GM12878 (cell line): Measurements from ENCODE around the gene AP1S1. TPM values are rescaled to one million over a fixed set of nuclear protein-coding genes. Genes with fewer than 3 reads are reported as not detected.

Experiments used
- ATAC-seq: fragments of 200-7000 bp; cut with Tn5 transposase; 3 replicates; pipeline ENCODE4 v1.9.1; 2020; ENCODE audit warnings: mild to moderate bottlenecking, moderate library complexity
- BruUV-seq: library from RNA; stranded (reverse); fragments of 400-500 nt; replicated peaks from 2 replicates; lab custom pipeline; 2021; lab: Mats Ljungman, UMichigan
- CTCF ChIA-PET: fragments of 300-600 bp; sonication (Branson Sonifier 250); formaldehyde crosslinking; extraction: SDS; loops from one replicate; lab custom pipeline; 2021; ENCODE audit warnings: inconsistent platforms; lab: Yijun Ruan, JAX
- POLR2A ChIA-PET: fragments of 350-600 bp; formaldehyde crosslinking; extraction: SDS; loops from one replicate; lab custom pipeline; 2021; ENCODE audit warnings: inconsistent platforms; lab: Charles Lee
- RAD21 ChIA-PET: fragments of 300-600 bp; sonication (Branson Sonifier 250); formaldehyde crosslinking; loops from one replicate; lab custom pipeline; 2023; ENCODE audit warnings: antibody characterized with exemption; ENCODE audit not compliant: unreplicated experiment; lab: Charles Lee
- SMC1A ChIA-PET: fragments of 300-600 bp; sonication (Branson Sonifier 250); formaldehyde crosslinking; loops from one replicate; lab custom pipeline; 2023; ENCODE audit not compliant: unreplicated experiment, uncharacterized antibody; lab: Charles Lee
- DNase-seq: peaks from one replicate; pipeline ENCODE4 v3.0.0-alpha.2; 2011; ENCODE audit warnings: low read depth, low spot score
- FAIRE-seq: peaks from 3 replicates; lab custom pipeline; 2011; peaks lifted over from hg19 to GRCh38; lab: Jason Lieb, UNC
- H2AFZ ChIP-seq: 2 replicates; pipeline ENCODE4 v1.6.0; 2011; ENCODE audit warnings: low read depth, low read length, control low read depth; ENCODE audit not compliant: control insufficient read depth
- H3K27ac ChIP-seq: 2 replicates; pipeline ENCODE4 v1.5.1; 2011; ENCODE audit warnings: control low read depth; ENCODE audit not compliant: control insufficient read depth, insufficient read depth
- H3K27me3 ChIP-seq, 2 experiments: replicated peaks in 1 of 2; 2 replicates each; pipeline versions ENCODE4 v1.6.0 to v1.6.1; 2011; ENCODE audit warnings: low read length in 1 of 2; ENCODE audit not compliant: control insufficient read depth in 2 of 2, insufficient read depth in 2 of 2
- H3K36me3 ChIP-seq, 2 experiments: 2 replicates each; pipeline ENCODE4 v1.5.1; 2011; ENCODE audit warnings: low read length in 1 of 2; ENCODE audit not compliant: control insufficient read depth in 2 of 2, insufficient read depth in 2 of 2
- H3K4me1 ChIP-seq: 2 replicates; pipeline ENCODE4 v1.6.1; 2011; ENCODE audit warnings: mild to moderate bottlenecking, low read length, moderate library complexity, mixed read lengths; ENCODE audit not compliant: control insufficient read depth, insufficient read depth
- H3K4me2 ChIP-seq: 2 replicates; pipeline ENCODE4 v1.6.0; 2011; ENCODE audit warnings: control low read depth; ENCODE audit not compliant: control insufficient read depth, insufficient read depth
- H3K4me3 ChIP-seq: fragments of 200-600 bp; sonication (generic); 2 replicates; pipeline ENCODE4 v1.5.1; 2016
- H3K79me2 ChIP-seq: 2 replicates; pipeline ENCODE4 v1.6.0; 2011; ENCODE audit warnings: low read length; ENCODE audit not compliant: control insufficient read depth, insufficient read depth
- H3K9ac ChIP-seq: 2 replicates; pipeline ENCODE4 v1.8.0; 2011; ENCODE audit warnings: low read length, control low read depth, mixed read lengths; ENCODE audit not compliant: control insufficient read depth, insufficient read depth
- H3K9me3 ChIP-seq: replicated peaks from 3 replicates; pipeline ENCODE4 v1.5.1; 2011; ENCODE audit warnings: mild to moderate bottlenecking, low read length; ENCODE audit not compliant: control insufficient read depth, insufficient read depth
- H4K20me1 ChIP-seq: 2 replicates; pipeline ENCODE4 v1.6.0; 2011; ENCODE audit not compliant: control insufficient read depth, insufficient read depth
- BRCA1 ChIP-seq: IDR thresholded peaks from 2 replicates; pipeline ENCODE4 v1.6.1; 2011; ENCODE audit warnings: low read depth, low read length, improper control_type of control experiment
- CBX3 ChIP-seq: fragments of 200-600 bp; sonication (generic); IDR thresholded peaks from 2 replicates; pipeline ENCODE4 v1.6.1; 2016; ENCODE audit warnings: low read depth, borderline replicate concordance
- EED ChIP-seq: sonication (generic); IDR thresholded peaks from 2 replicates; pipeline ENCODE4 v1.6.1; 2016; ENCODE audit warnings: antibody characterized with exemption, low read depth
- EP300 ChIP-seq, 2 experiments: fragments of 150-350 bp in 1 of 2; IDR thresholded peaks; 2 replicates each; pipeline ENCODE4 v1.6.1; 2011 to 2012; ENCODE audit warnings: low read depth in 2 of 2, low read length in 2 of 2, borderline replicate concordance in 1 of 2, improper control_type of control experiment in 1 of 2, inconsistent platforms in 1 of 2; ENCODE audit not compliant: control insufficient read depth in 1 of 2
- HDAC2 ChIP-seq: fragments of 200-600 bp; sonication (generic); IDR thresholded peaks from 2 replicates; pipeline ENCODE4 v1.6.1; 2017
- HDGF ChIP-seq: fragments of 450-650 bp; IDR thresholded peaks from 2 replicates; pipeline ENCODE4 v1.6.1; 2016; ENCODE audit warnings: antibody characterized with exemption
- IKZF2 ChIP-seq, 2 experiments: fragments of 450-650 bp; IDR thresholded peaks; 2 replicates each; pipeline ENCODE4 v1.6.1; 2017; ENCODE audit warnings: mild to moderate bottlenecking in 2 of 2, moderate library complexity in 2 of 2
- JUND ChIP-seq: IDR thresholded peaks from 2 replicates; pipeline ENCODE4 v1.6.1; 2012; ENCODE audit warnings: low read depth, mild to moderate bottlenecking, low read length, improper control_type of control experiment, moderate library complexity
- LARP7 ChIP-seq: fragments of 450-650 bp; IDR thresholded peaks from 2 replicates; pipeline ENCODE4 v1.6.1; 2017; ENCODE audit warnings: mild to moderate bottlenecking
- NR2F1 ChIP-seq: fragments of 450-650 bp; conservative IDR thresholded peaks from 2 replicates; pipeline ENCODE4 v1.6.1; 2017; ENCODE audit warnings: mild to moderate bottlenecking
- RB1 ChIP-seq: fragments of 450-650 bp; formaldehyde crosslinking; IDR thresholded peaks from 2 replicates; pipeline ENCODE4 v1.6.1; 2017; ENCODE audit warnings: mild to moderate bottlenecking, borderline replicate concordance
- SRF ChIP-seq, 2 experiments: IDR thresholded peaks; 2 replicates each; pipeline ENCODE4 v1.6.1; 2011; ENCODE audit warnings: low read depth in 2 of 2, low read length in 2 of 2, mild to moderate bottlenecking in 1 of 2, moderate library complexity in 1 of 2
- STAT3 ChIP-seq: IDR thresholded peaks from 2 replicates; pipeline ENCODE4 v1.6.1; 2011; ENCODE audit warnings: low read depth, low read length, improper control_type of control experiment
- TBL1XR1 ChIP-seq: IDR thresholded peaks from 2 replicates; pipeline ENCODE4 v1.6.1; 2012; ENCODE audit warnings: low read depth, low read length, improper control_type of control experiment
- ZNF207 ChIP-seq: fragments of 450-650 bp; IDR thresholded peaks from 2 replicates; pipeline ENCODE4 v1.6.1; 2014; ENCODE audit warnings: antibody characterized with exemption, mild to moderate bottlenecking, borderline replicate concordance
- WGBS: methylation state at CpG from one replicate; pipeline ENCODE4 v1.1.6; 2016; ENCODE audit warnings: low lambda C conversion rate; ENCODE audit not compliant: insufficient replicate concordance, insufficient coverage; ENCODE audit errors: missing lambda C conversion rate; 5-methylcytosine and 5-hydroxymethylcytosine counted together
- in situ Hi-C: fragments of 300-500 bp; cut with MboI; formaldehyde crosslinking; loops from 9 replicates; pipeline ENCODE4 v1.14.3; 2018; ENCODE audit warnings: mixed read lengths
- intact Hi-C: fragments of 100-400 bp; cut with micrococcal nuclease; formaldehyde crosslinking; loops from one replicate; pipeline ENCODE4 v1.14.2; 2022; ENCODE audit not compliant: unreplicated experiment
- polyA plus RNA-seq, 11 experiments: library from polyadenylated mRNA; depleted of rRNA in 4 of 11; unstranded in 6 of 11; stranded (reverse) in 5 of 11; fragments of >200 nt; fragmentation: Nextera tagmentation in 4 of 11; fragmentation: Illumina TruSeq in 1 of 11; extraction: Ambion mirVana in 4 of 11; extraction: Trizol in 1 of 11; gene quantifications; 1 replicate in 1 of 11; 2 replicates in 10 of 11; pipeline versions ENCODE4 v1.2.1 to v1.2.3, GENCODE V29; 2011 to 2016; ENCODE audit warnings: inconsistent platforms in 2 of 11, missing spikeins in 2 of 11, low read depth in 1 of 11
- total RNA-seq, 4 experiments: library from RNA; depleted of rRNA in 3 of 4; stranded (reverse); fragments of >200 nt in 3 of 4; fragmentation: Illumina TruSeq in 1 of 4; extraction: Trizol in 1 of 4; gene quantifications; 2 replicates each; pipeline versions ENCODE4 v1.2.1 to v1.2.3, GENCODE V29; 2013 to 2021
- TF ChIP-seq, protein P1 (sequence below): IDR thresholded peaks from 2 replicates; pipeline ENCODE4 v1.6.1; 2011; ENCODE audit warnings: low read depth, mild to moderate bottlenecking, low read length, moderate library complexity, borderline replicate concordance; ENCODE audit errors: extremely low read depth
- TF ChIP-seq, protein P2 (sequence below): fragments of 450-650 bp; IDR thresholded peaks from 2 replicates; pipeline ENCODE4 v1.6.1; 2017; ENCODE audit warnings: low read depth, mild to moderate bottlenecking, moderate library complexity
- TF ChIP-seq, protein P3 (sequence below): fragments of 450-650 bp; IDR thresholded peaks from 2 replicates; pipeline ENCODE4 v1.6.1; 2016; ENCODE audit warnings: mild to moderate bottlenecking
- TF ChIP-seq, protein P4 (sequence below): IDR thresholded peaks from 2 replicates; pipeline ENCODE4 v1.6.1; 2012; ENCODE audit warnings: low read depth, low read length, improper control_type of control experiment

AP1S1 gene
- total and polyA plus RNA-seq, 10 of the 15 experiments (the other 5 are each of a cell fraction or from before 2014, with no cell fraction given), result 2.5 to 121 (median 54.9) TPM

DNA sequence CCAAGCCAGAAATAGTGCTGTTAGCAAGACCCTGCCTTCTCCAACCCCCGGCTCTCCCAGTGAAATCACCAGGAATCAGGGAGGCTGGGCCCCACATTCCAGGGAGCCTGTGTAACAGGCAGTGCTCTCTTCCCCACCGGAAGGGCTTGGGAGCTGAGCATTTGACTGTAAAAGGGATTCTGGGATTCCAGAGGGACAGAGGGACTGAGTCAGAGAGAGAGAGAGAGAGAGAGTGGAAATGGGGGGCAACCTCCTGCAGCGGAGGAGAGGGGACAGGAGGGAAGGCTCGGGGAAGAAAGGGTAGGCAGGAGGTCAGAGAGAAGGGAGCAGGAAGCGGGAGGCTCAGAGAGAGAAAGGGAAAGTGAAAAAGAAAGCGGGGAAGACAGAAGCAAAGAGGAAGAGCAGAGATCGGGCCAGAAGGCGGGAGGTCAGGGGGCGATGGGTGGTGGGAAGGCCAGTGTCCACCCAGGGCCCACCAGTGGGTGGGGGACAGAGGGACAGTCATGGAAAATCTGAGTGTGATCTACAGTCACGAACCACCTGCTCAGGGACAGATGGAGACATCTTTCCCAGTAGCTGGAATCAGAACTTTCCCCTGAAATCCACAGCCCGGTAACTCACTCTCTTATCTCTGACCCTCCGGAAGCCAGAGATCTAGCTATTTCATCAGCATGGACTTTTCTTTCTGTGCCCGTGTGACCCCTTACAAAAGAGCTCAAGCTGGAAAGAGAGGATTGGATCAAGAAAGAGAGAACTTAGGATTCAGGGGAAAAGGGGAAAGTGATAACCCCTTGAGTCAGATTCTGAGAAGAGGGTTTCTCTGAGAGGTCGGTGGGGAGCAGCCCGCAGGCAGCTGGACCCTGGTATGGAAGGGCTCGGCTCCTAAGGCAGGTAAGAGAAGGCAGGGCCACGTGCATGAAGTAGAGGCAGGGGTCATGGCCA, 32.0 kb upstream of the AP1S1 start:
- WGBS, result 21% methylated on average over 17 of the region's 17 CpGs
- Histone ChIP-seq H3K4me2 (peak overlapping the region; percentile 98), H2AFZ (peak overlapping the region; percentile 99), H3K9ac (peak overlapping the region; percentile 77), H3K9me3 (no peaks in the 10 kb centered on the region), H3K4me3 (peak overlapping the region; percentile 63), H4K20me1 (no peaks in the 10 kb centered on the region), H3K36me3 (no peaks in the 10 kb centered on the region), H3K27ac (peak overlapping the region; percentile 87), H3K79me2 (no peaks in the 10 kb centered on the region), H3K4me1 (peaks cover 25% of the 10 kb centered on the region), H3K27me3 (no peaks in the 10 kb centered on the region)
- ChIA-PET POLR2A (interaction anchor here (0.5 to 3.4 kb wide), 12 partner anchors 8 to 247 kb away, joined by 3 to 24 read pairs (median 5); partner anchors contain the start of genes MUC17, SRRT and TRIM56), RAD21 (interaction anchor here (1.1 to 1.9 kb wide), 8 partner anchors 9 to 70 kb away, joined by 3 to 14 read pairs (median 6); partner anchors contain the start of gene TRIM56), SMC1A (interaction anchor here (0.6 to 2.9 kb wide), 12 partner anchors 11 to 70 kb away, joined by 3 to 13 read pairs (median 4); no protein-coding TSS in a partner anchor), CTCF (interaction anchor here (0.6 to 3.4 kb wide), 12 partner anchors 9 to 160 kb away, joined by 3 to 16 read pairs (median 8); no protein-coding TSS in a partner anchor)
- intact Hi-C loops, result loop anchor here (5.0 kb wide), 1 partner anchor 35 kb away; the partner anchor contains the start of gene TRIM56
- DNase-seq, result no peak
- peak; percentile 57 for ATAC-seq
- in situ Hi-C loops, result no loop called here
- TSS peak; percentile 91 for BruUV-seq
- peak; percentile 70 for FAIRE-seq
- TF ChIP-seq, protein P1, sequence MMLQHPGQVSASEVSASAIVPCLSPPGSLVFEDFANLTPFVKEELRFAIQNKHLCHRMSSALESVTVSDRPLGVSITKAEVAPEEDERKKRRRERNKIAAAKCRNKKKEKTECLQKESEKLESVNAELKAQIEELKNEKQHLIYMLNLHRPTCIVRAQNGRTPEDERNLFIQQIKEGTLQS, result no peak
- TF ChIP-seq, protein P2, sequence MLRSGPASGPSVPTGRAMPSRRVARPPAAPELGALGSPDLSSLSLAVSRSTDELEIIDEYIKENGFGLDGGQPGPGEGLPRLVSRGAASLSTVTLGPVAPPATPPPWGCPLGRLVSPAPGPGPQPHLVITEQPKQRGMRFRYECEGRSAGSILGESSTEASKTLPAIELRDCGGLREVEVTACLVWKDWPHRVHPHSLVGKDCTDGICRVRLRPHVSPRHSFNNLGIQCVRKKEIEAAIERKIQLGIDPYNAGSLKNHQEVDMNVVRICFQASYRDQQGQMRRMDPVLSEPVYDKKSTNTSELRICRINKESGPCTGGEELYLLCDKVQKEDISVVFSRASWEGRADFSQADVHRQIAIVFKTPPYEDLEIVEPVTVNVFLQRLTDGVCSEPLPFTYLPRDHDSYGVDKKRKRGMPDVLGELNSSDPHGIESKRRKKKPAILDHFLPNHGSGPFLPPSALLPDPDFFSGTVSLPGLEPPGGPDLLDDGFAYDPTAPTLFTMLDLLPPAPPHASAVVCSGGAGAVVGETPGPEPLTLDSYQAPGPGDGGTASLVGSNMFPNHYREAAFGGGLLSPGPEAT, result peak; percentile 66
- TF ChIP-seq NR2F1, result peak; percentile 44; the same call in 1 of the 2 replicates
- no peak for TF ChIP-seq LARP7
- TF ChIP-seq HDGF, result peak; percentile 98
- TF ChIP-seq, protein P3, sequence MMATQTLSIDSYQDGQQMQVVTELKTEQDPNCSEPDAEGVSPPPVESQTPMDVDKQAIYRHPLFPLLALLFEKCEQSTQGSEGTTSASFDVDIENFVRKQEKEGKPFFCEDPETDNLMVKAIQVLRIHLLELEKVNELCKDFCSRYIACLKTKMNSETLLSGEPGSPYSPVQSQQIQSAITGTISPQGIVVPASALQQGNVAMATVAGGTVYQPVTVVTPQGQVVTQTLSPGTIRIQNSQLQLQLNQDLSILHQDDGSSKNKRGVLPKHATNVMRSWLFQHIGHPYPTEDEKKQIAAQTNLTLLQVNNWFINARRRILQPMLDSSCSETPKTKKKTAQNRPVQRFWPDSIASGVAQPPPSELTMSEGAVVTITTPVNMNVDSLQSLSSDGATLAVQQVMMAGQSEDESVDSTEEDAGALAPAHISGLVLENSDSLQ, result no peak
- no peak for TF ChIP-seq CBX3
- no peak for TF ChIP-seq TBL1XR1
- TF ChIP-seq EP300 (IDR thresholded peaks at IDR 0.05; ENCODE audit: borderline replicate concordance in 1 of 2, control insufficient read depth in 1 of 2, low read depth in 2 of 2, low read length in 2 of 2), result no peak
- TF ChIP-seq JUND, result no peak
- peak; percentile 59; the same call in 1 of the 2 replicates for TF ChIP-seq EED
- TF ChIP-seq IKZF2 (IDR thresholded peaks at IDR 0.05), result peak; percentile 76 to 85
- TF ChIP-seq, protein P4, sequence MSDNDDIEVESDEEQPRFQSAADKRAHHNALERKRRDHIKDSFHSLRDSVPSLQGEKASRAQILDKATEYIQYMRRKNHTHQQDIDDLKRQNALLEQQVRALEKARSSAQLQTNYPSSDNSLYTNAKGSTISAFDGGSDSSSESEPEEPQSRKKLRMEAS, result no peak
- peak; percentile 63; the same call in 1 of the 2 replicates for TF ChIP-seq ZNF207
- TF ChIP-seq RB1, result no peak
- no peak for TF ChIP-seq SRF (IDR thresholded peaks at IDR 0.05; ENCODE audit: low read depth in 2 of 2, low read length in 2 of 2)
- no peak for TF ChIP-seq STAT3
- no peak for TF ChIP-seq BRCA1
- no peak for TF ChIP-seq HDAC2
